Astrocyte (in vitro differentiated cells and primary cell): Measurements from ENCODE around the gene KCNQ1. TPM values are rescaled to one million over a fixed set of nuclear protein-coding genes. Genes with fewer than 3 reads are reported as not detected.

Source experiments
- DNase-seq: peaks from one replicate; pipeline ENCODE4 v3.0.0-alpha.2; 2010; ENCODE audit warnings: low read depth
- FAIRE-seq: peaks from 2 replicates; lab custom pipeline; 2011; peaks lifted over from hg19 to GRCh38; lab: Jason Lieb, UNC
- H2AFZ ChIP-seq: 2 replicates; pipeline ENCODE4 v1.6.0; 2012; ENCODE audit warnings: low read depth, low read length, inconsistent platforms
- H3K27ac ChIP-seq: 2 replicates; pipeline ENCODE4 v1.5.1; 2011; ENCODE audit warnings: low read depth, low read length, inconsistent platforms
- H3K27me3 ChIP-seq: 2 replicates; pipeline ENCODE4 v1.6.0; 2011; ENCODE audit warnings: low read length, inconsistent platforms; ENCODE audit not compliant: insufficient read depth
- H3K36me3 ChIP-seq: 2 replicates; pipeline ENCODE4 v1.5.1; 2011; ENCODE audit warnings: low read length, inconsistent platforms; ENCODE audit not compliant: insufficient read depth
- H3K4me1 ChIP-seq: 2 replicates; pipeline ENCODE4 v1.5.1; 2011; ENCODE audit warnings: low read length, inconsistent platforms; ENCODE audit not compliant: insufficient read depth
- H3K4me2 ChIP-seq: 2 replicates; pipeline ENCODE4 v1.6.0; 2012; ENCODE audit warnings: low read length, inconsistent platforms
- H3K4me3 ChIP-seq: 2 replicates; pipeline ENCODE4 v1.5.1; 2011; ENCODE audit warnings: low read depth, mild to moderate bottlenecking, low read length, inconsistent platforms; ENCODE audit not compliant: insufficient read depth
- H3K79me2 ChIP-seq: 2 replicates; pipeline ENCODE4 v1.6.0; 2012; ENCODE audit warnings: mild to moderate bottlenecking, low read length, inconsistent platforms; ENCODE audit not compliant: insufficient read depth
- H3K9ac ChIP-seq: 2 replicates; pipeline ENCODE4 v1.6.0; 2012; ENCODE audit warnings: mild to moderate bottlenecking, low read length, inconsistent platforms
- H3K9me3 ChIP-seq: 2 replicates; pipeline ENCODE4 v1.5.1; 2012; ENCODE audit warnings: low read depth, mild to moderate bottlenecking, low read length, inconsistent platforms; ENCODE audit not compliant: insufficient read depth
- H4K20me1 ChIP-seq: 2 replicates; pipeline ENCODE4 v1.6.0; 2012; ENCODE audit warnings: low read length, inconsistent platforms; ENCODE audit not compliant: insufficient read depth
- H3K27ac Mint-ChIP-seq: one replicate; pipeline ENCODE4 v1.8.0; 2021; ENCODE audit warnings: mild to moderate bottlenecking, mixed read lengths; ENCODE audit not compliant: unreplicated experiment
- H3K27me3 Mint-ChIP-seq: one replicate; pipeline ENCODE4 v1.8.0; 2021; ENCODE audit warnings: low read depth, mixed read lengths; ENCODE audit not compliant: unreplicated experiment
- H3K36me3 Mint-ChIP-seq: one replicate; pipeline ENCODE4 v1.8.0; 2021; ENCODE audit warnings: low read depth, mixed read lengths; ENCODE audit not compliant: unreplicated experiment
- H3K4me1 Mint-ChIP-seq: one replicate; pipeline ENCODE4 v1.8.0; 2021; ENCODE audit warnings: low read depth, mixed read lengths; ENCODE audit not compliant: unreplicated experiment
- H3K4me3 Mint-ChIP-seq: one replicate; pipeline ENCODE4 v1.8.0; 2021; ENCODE audit warnings: mild to moderate bottlenecking, moderate library complexity, mixed read lengths; ENCODE audit not compliant: unreplicated experiment
- H3K9me3 Mint-ChIP-seq: one replicate; pipeline ENCODE4 v1.8.0; 2021; ENCODE audit warnings: mild to moderate bottlenecking, mixed read lengths; ENCODE audit not compliant: unreplicated experiment
- CTCF ChIP-seq: IDR thresholded peaks from 2 replicates; pipeline ENCODE4 v1.5.1; 2011; ENCODE audit warnings: low read depth, mild to moderate bottlenecking, inconsistent platforms, low read length, moderate library complexity; ENCODE audit not compliant: insufficient read depth
- EZH2 ChIP-seq: IDR thresholded peaks from 2 replicates; pipeline ENCODE4 v1.6.1; 2012; ENCODE audit warnings: mild to moderate bottlenecking, low read length, inconsistent platforms; ENCODE audit not compliant: insufficient read depth
- total RNA-seq: library from RNA; stranded (reverse); gene quantifications from 2 replicates; pipeline ENCODE4 v1.2.1, GENCODE V29; 2021

The KCNQ1 gene
- total RNA-seq, 1 donor from 2014 or later: not detected

GRCh38 chr11:2498750-2499149 lies 53.9 kb downstream of the KCNQ1 start:
- Histone ChIP-seq H3K9ac (no peak overlapping the region), H3K79me2 (no peaks in the 10 kb centered on the region), H3K9me3 (no peaks in the 10 kb centered on the region), H2AFZ (no peak overlapping the region), H3K4me3 (no peak overlapping the region), H3K27ac (no peak overlapping the region), H3K36me3 (no peaks in the 10 kb centered on the region), H3K4me1 (no peaks in the 10 kb centered on the region), H3K4me2 (no peak overlapping the region), H3K27me3 (no peaks in the 10 kb centered on the region), H4K20me1 (no peaks in the 10 kb centered on the region)
- FAIRE-seq (no peak), DNase-seq (no peak)
- H3K4me3 Mint-ChIP-seq: no peak overlapping the region
- no peak for TF ChIP-seq EZH2
- TF ChIP-seq CTCF: no peak
- H3K4me1 Mint-ChIP-seq: no peaks in the 10 kb centered on the region
- H3K27ac Mint-ChIP-seq: no peak overlapping the region
- peaks cover 81% of the 10 kb centered on the region for H3K27me3 Mint-ChIP-seq
- H3K36me3 Mint-ChIP-seq: peaks cover 2% of the 10 kb centered on the region
- H3K9me3 Mint-ChIP-seq: peaks cover 45% of the 10 kb centered on the region

- Mint-ChIP-seq H3K9me3 (peaks cover 3% of the 10 kb centered on the region), H3K4me3 (no peak overlapping the region), H3K36me3 (peaks cover 3% of the 10 kb centered on the region), H3K27me3 (peaks cover 76% of the 10 kb centered on the region), H3K4me1 (no peaks in the 10 kb centered on the region), H3K27ac (no peak overlapping the region)
- no peak overlapping the region for H2AFZ ChIP-seq
- DNase-seq (no peak), FAIRE-seq (no peak)
- no peak overlapping the region for H3K27ac ChIP-seq
- no peak for TF ChIP-seq EZH2
- no peak for TF ChIP-seq CTCF
- H3K9me3 ChIP-seq: no peaks in the 10 kb centered on the region
- H3K9ac ChIP-seq: no peak overlapping the region
- H3K79me2 ChIP-seq: no peaks in the 10 kb centered on the region
- H3K4me1 ChIP-seq: no peaks in the 10 kb centered on the region
- H3K27me3 ChIP-seq: peaks cover 10% of the 10 kb centered on the region
- H3K36me3 ChIP-seq: no peaks in the 10 kb centered on the region
- no peak overlapping the region for H3K4me2 ChIP-seq
- H3K4me3 ChIP-seq: no peak overlapping the region
- H4K20me1 ChIP-seq: no peaks in the 10 kb centered on the region
Observed at GRCh38 chr11:2507212-2507901, 62.5 kb downstream of the KCNQ1 start.
